Gastrocnemius medialis (tissue), 4 donors: ENCODE results near the gene PIGR.

Experiments
- CTCF ChIP-seq, 5 experiments: fragments of 450-650 bp in 3 of 5; fragments of 200-600 bp in 2 of 5; sonication (generic) in 2 of 5; IDR thresholded peaks in 4 of 5; conservative IDR thresholded peaks in 1 of 5; 1 replicate in 4 of 5; 2 replicates in 1 of 5; pipeline ENCODE4 v1.5.1; 2016 to 2019; ENCODE audit warnings: antibody characterized with exemption in 5 of 5, mild to moderate bottlenecking in 3 of 5, moderate library complexity in 3 of 5
- POLR2A ChIP-seq, 2 donors: fragments of 450-650 bp; IDR thresholded peaks; one replicate each; pipeline ENCODE4 v1.6.1; 2017; ENCODE audit warnings: antibody characterized with exemption in 2 of 2, mild to moderate bottlenecking in 2 of 2, moderate library complexity in 2 of 2

DNA sequence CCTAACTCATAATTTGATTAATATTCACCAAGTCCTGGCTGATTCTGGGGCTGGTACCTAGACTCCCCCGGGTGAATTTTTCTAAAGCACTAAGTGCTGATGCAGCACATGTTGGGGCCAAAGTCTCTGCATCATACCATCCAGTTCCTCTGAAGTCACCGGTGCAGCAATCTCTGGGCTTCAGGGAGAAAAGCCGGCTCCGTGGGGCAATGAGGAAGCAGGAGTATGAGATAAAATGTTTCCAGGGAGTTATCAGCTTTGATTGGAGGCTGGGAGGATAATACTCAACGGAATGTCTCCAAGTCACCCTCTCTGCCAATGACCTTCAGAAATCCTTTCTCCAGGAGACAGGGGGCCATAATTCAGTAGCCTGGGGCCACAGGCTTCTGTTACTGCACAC is 22.8 kb upstream of the PIGR start:
- TF ChIP-seq CTCF (IDR thresholded peaks at IDR 0.05 in 4 of 5, conservative IDR thresholded peaks at IDR 0.05 in 1 of 5) (no peak), POLR2A (IDR thresholded peaks at IDR 0.05) (no peak)
